ENCODE results near the gene GREB1L.

Gene GREB1L

GRCh38 chr18:21454725-21455124 is 212.7 kb downstream of the GREB1L start:
- in situ Hi-C loops (cut with MboI; ENCODE audit: low pct_unique_long_range_greater_than_20kb, low sequenced_read_pairs, unreplicated experiment): no loop called here
- TF ChIP-seq CTCF (IDR thresholded peaks at IDR 0.05; ENCODE audit: extremely low read depth, insufficient read depth, missing control alignments): no peak
- no peak for DNase-seq (ENCODE audit: low spot score)

- in situ Hi-C loops (cut with MboI; ENCODE audit: low pct_unique_long_range_greater_than_20kb, low sequenced_read_pairs, unreplicated experiment): no loop called here
- TF ChIP-seq CTCF (IDR thresholded peaks at IDR 0.05; ENCODE audit: extremely low read depth, insufficient read depth, missing control alignments): no peak
- no peak for DNase-seq (ENCODE audit: low spot score)
Measured at GRCh38 chr18:21456428-21457178, 214.6 kb downstream of the GREB1L start.

- no peak for TF ChIP-seq CTCF (IDR thresholded peaks at IDR 0.05; ENCODE audit: extremely low read depth, insufficient read depth, missing control alignments)
- DNase-seq (ENCODE audit: low spot score): no peak
- in situ Hi-C loops (cut with MboI; ENCODE audit: low pct_unique_long_range_greater_than_20kb, low sequenced_read_pairs, unreplicated experiment): no loop called here
Measured at GRCh38 chr18:21457179-21457535, 215.1 kb downstream of the GREB1L start.

- in situ Hi-C loops (cut with MboI; ENCODE audit: low pct_unique_long_range_greater_than_20kb, low sequenced_read_pairs, unreplicated experiment): no loop called here
- TF ChIP-seq CTCF (IDR thresholded peaks at IDR 0.05; ENCODE audit: extremely low read depth, insufficient read depth, missing control alignments): no peak
- DNase-seq (ENCODE audit: low spot score): no peak
Measured at GRCh38 chr18:21458310-21458709, 216.3 kb downstream of the GREB1L start.

GRCh38 chr18:21458788-21459187 is 216.8 kb downstream of the GREB1L start:
- TF ChIP-seq CTCF (IDR thresholded peaks at IDR 0.05; ENCODE audit: extremely low read depth, insufficient read depth, missing control alignments): no peak
- DNase-seq (ENCODE audit: low spot score): no peak
- in situ Hi-C loops (cut with MboI; ENCODE audit: low pct_unique_long_range_greater_than_20kb, low sequenced_read_pairs, unreplicated experiment): no loop called here

- no peak for TF ChIP-seq CTCF (IDR thresholded peaks at IDR 0.05; ENCODE audit: extremely low read depth, insufficient read depth, missing control alignments)
- in situ Hi-C loops (cut with MboI; ENCODE audit: low pct_unique_long_range_greater_than_20kb, low sequenced_read_pairs, unreplicated experiment): no loop called here
- no peak for DNase-seq (ENCODE audit: low spot score)
Measured at GRCh38 chr18:21459706-21460286, 217.8 kb downstream of the GREB1L start.
